Activated naive CD8-positive, alpha-beta T cell treated with anti-CD3 and anti-CD28 coated beads for 36 hours (primary cell): Measurements from ENCODE around the gene IFNGR2. TPM values are rescaled to one million over a fixed set of nuclear protein-coding genes. Genes with fewer than 3 reads are reported as not detected.
A peak's percentile ranks its signal among the peaks of the same experiment; 100 is the strongest.
"Not testable (repeated sequence)": the region's sequence is repeated elsewhere in the genome, so short reads cannot be mapped to it uniquely, and the experiment has no call there.

ENCODE experiments used
- DNase-seq: peaks from one replicate; pipeline ENCODE4 v3.0.0; 2021
- H3K27ac Mint-ChIP-seq: one replicate; pipeline ENCODE4 v1.8.0; 2022; ENCODE audit warnings: mild to moderate bottlenecking, moderate library complexity, mixed read lengths
- H3K27me3 Mint-ChIP-seq: one replicate; pipeline ENCODE4 v1.8.0; 2022; ENCODE audit warnings: mild to moderate bottlenecking, mixed read lengths
- H3K36me3 Mint-ChIP-seq: one replicate; pipeline ENCODE4 v1.8.0; 2021; ENCODE audit warnings: mild to moderate bottlenecking, mixed read lengths
- H3K4me1 Mint-ChIP-seq: one replicate; pipeline ENCODE4 v1.8.0; 2021; ENCODE audit warnings: mixed read lengths
- H3K4me3 Mint-ChIP-seq: one replicate; pipeline ENCODE4 v1.8.0; 2022; ENCODE audit warnings: mild to moderate bottlenecking, moderate library complexity, mixed read lengths
- H3K9me3 Mint-ChIP-seq: one replicate; pipeline ENCODE4 v1.8.0; 2022; ENCODE audit warnings: mixed read lengths
- total RNA-seq, 2 experiments: library from RNA; stranded (reverse); gene quantifications; one replicate each; pipeline ENCODE4 v1.2.3, GENCODE V29; 2021

Gene IFNGR2
- total RNA-seq, 2 experiments from 2014 or later: 5.6 to 5.7 TPM

- no peak for DNase-seq
- peaks cover 11% of the 10 kb centered on the region for H3K36me3 Mint-ChIP-seq
- H3K27ac Mint-ChIP-seq: no peak overlapping the region
- peaks cover 11% of the 10 kb centered on the region for H3K4me1 Mint-ChIP-seq
- H3K9me3 Mint-ChIP-seq: peaks cover 19% of the 10 kb centered on the region
- no peak overlapping the region for H3K4me3 Mint-ChIP-seq
- H3K27me3 Mint-ChIP-seq: no peaks in the 10 kb centered on the region
Observed at GRCh38 chr21:33371366-33371765, 31.8 kb upstream of the IFNGR2 start.

GRCh38 chr21:33372582-33372981 is 30.6 kb upstream of the IFNGR2 start:
- peaks cover 4% of the 10 kb centered on the region for H3K27me3 Mint-ChIP-seq
- DNase-seq: no peak
- no peak overlapping the region for H3K4me3 Mint-ChIP-seq
- H3K27ac Mint-ChIP-seq: no peak overlapping the region
- peaks cover 8% of the 10 kb centered on the region for H3K9me3 Mint-ChIP-seq
- peaks cover 14% of the 10 kb centered on the region for H3K4me1 Mint-ChIP-seq
- H3K36me3 Mint-ChIP-seq: peaks cover 4% of the 10 kb centered on the region

- H3K9me3 Mint-ChIP-seq: peaks cover 1% of the 10 kb centered on the region
- no peak overlapping the region for H3K27ac Mint-ChIP-seq
- H3K36me3 Mint-ChIP-seq: peaks cover 1% of the 10 kb centered on the region
- H3K4me1 Mint-ChIP-seq: peaks cover 14% of the 10 kb centered on the region
- DNase-seq: no peak
- H3K27me3 Mint-ChIP-seq: peaks cover 4% of the 10 kb centered on the region
- no peak overlapping the region for H3K4me3 Mint-ChIP-seq
Observed at GRCh38 chr21:33373451-33373850, 29.8 kb upstream of the IFNGR2 start.

- Mint-ChIP-seq H3K36me3 (no peaks in the 10 kb centered on the region), H3K9me3 (no peaks in the 10 kb centered on the region), H3K27ac (no peak overlapping the region), H3K4me1 (peaks cover 16% of the 10 kb centered on the region), H3K4me3 (no peak overlapping the region), H3K27me3 (peaks cover 4% of the 10 kb centered on the region)
- DNase-seq: no peak
Observed at GRCh38 chr21:33374080-33374449, 29.1 kb upstream of the IFNGR2 start.

- DNase-seq: peak; percentile 28
- H3K4me1 Mint-ChIP-seq: peaks cover 19% of the 10 kb centered on the region
- H3K27me3 Mint-ChIP-seq: peaks cover 4% of the 10 kb centered on the region
- no peaks in the 10 kb centered on the region for H3K9me3 Mint-ChIP-seq
- H3K4me3 Mint-ChIP-seq: no peak overlapping the region
- H3K27ac Mint-ChIP-seq: no peak overlapping the region
- no peaks in the 10 kb centered on the region for H3K36me3 Mint-ChIP-seq
Observed at GRCh38 chr21:33374450-33375096, 28.6 kb upstream of the IFNGR2 start.

GRCh38 chr21:33375101-33375644 is 28.0 kb upstream of the IFNGR2 start:
- Mint-ChIP-seq H3K36me3 (no peaks in the 10 kb centered on the region), H3K27ac (no peak overlapping the region), H3K4me3 (no peak overlapping the region), H3K4me1 (peaks cover 25% of the 10 kb centered on the region), H3K9me3 (no peaks in the 10 kb centered on the region), H3K27me3 (peaks cover 4% of the 10 kb centered on the region)
- no peak for DNase-seq

GRCh38 chr21:33377221-33377920 is 25.8 kb upstream of the IFNGR2 start:
- Mint-ChIP-seq H3K4me1 (peaks cover 45% of the 10 kb centered on the region), H3K9me3 (no peaks in the 10 kb centered on the region), H3K27ac (no peak overlapping the region), H3K27me3 (peaks cover 4% of the 10 kb centered on the region), H3K36me3 (no peaks in the 10 kb centered on the region), H3K4me3 (no peak overlapping the region)
- DNase-seq: no peak

- no peak overlapping the region for H3K27ac Mint-ChIP-seq
- no peak overlapping the region for H3K4me3 Mint-ChIP-seq
- H3K9me3 Mint-ChIP-seq: no peaks in the 10 kb centered on the region
- no peaks in the 10 kb centered on the region for H3K36me3 Mint-ChIP-seq
- peaks cover 52% of the 10 kb centered on the region for H3K4me1 Mint-ChIP-seq
- peaks cover 4% of the 10 kb centered on the region for H3K27me3 Mint-ChIP-seq
- DNase-seq: no peak
Observed at GRCh38 chr21:33378081-33378480, 25.1 kb upstream of the IFNGR2 start.

GRCh38 chr21:33379934-33380333 is 23.3 kb upstream of the IFNGR2 start:
- DNase-seq, H3K27me3 Mint-ChIP-seq, H3K9me3 Mint-ChIP-seq, H3K36me3 Mint-ChIP-seq: not testable (repeated sequence)
- peaks cover 63% of the 10 kb centered on the region for H3K4me1 Mint-ChIP-seq
- peak overlapping the region; percentile 60 for H3K4me3 Mint-ChIP-seq
- H3K27ac Mint-ChIP-seq: peak overlapping the region; percentile 82

GRCh38 chr21:33380483-33380998 is 22.7 kb upstream of the IFNGR2 start:
- H3K36me3 Mint-ChIP-seq: no peaks in the 10 kb centered on the region
- peak overlapping the region; percentile 82 for H3K27ac Mint-ChIP-seq
- H3K9me3 Mint-ChIP-seq: no peaks in the 10 kb centered on the region
- DNase-seq: peak; percentile 90
- H3K4me3 Mint-ChIP-seq: peak overlapping the region; percentile 32
- H3K27me3 Mint-ChIP-seq: peaks cover 8% of the 10 kb centered on the region
- peaks cover 63% of the 10 kb centered on the region for H3K4me1 Mint-ChIP-seq

- Mint-ChIP-seq H3K4me3 (peak overlapping the region; percentile 32), H3K4me1 (peaks cover 65% of the 10 kb centered on the region), H3K27me3 (peaks cover 15% of the 10 kb centered on the region)
- not testable (repeated sequence) for DNase-seq, H3K36me3 Mint-ChIP-seq, H3K9me3 Mint-ChIP-seq, H3K27ac Mint-ChIP-seq
Observed at GRCh38 chr21:33381381-33381780, 21.8 kb upstream of the IFNGR2 start.

- Mint-ChIP-seq H3K27ac (peak overlapping the region; percentile 71), H3K4me1 (peaks cover 62% of the 10 kb centered on the region), H3K9me3 (no peaks in the 10 kb centered on the region), H3K27me3 (peaks cover 17% of the 10 kb centered on the region), H3K4me3 (peak overlapping the region; percentile 46), H3K36me3 (no peaks in the 10 kb centered on the region)
- DNase-seq: peak; percentile 83
Observed at GRCh38 chr21:33383056-33383888, 19.9 kb upstream of the IFNGR2 start.

- Mint-ChIP-seq H3K4me3 (no peak overlapping the region), H3K4me1 (peaks cover 55% of the 10 kb centered on the region), H3K36me3 (no peaks in the 10 kb centered on the region), H3K27me3 (peaks cover 21% of the 10 kb centered on the region), H3K27ac (peak overlapping the region; percentile 20), H3K9me3 (no peaks in the 10 kb centered on the region)
- no peak for DNase-seq
Observed at GRCh38 chr21:33384841-33385331, 18.3 kb upstream of the IFNGR2 start.

GRCh38 chr21:33386222-33386784 is 16.9 kb upstream of the IFNGR2 start:
- Mint-ChIP-seq H3K4me3 (no peak overlapping the region), H3K36me3 (no peaks in the 10 kb centered on the region), H3K27me3 (peaks cover 32% of the 10 kb centered on the region), H3K9me3 (no peaks in the 10 kb centered on the region), H3K4me1 (peaks cover 40% of the 10 kb centered on the region), H3K27ac (no peak overlapping the region)
- DNase-seq: no peak
